ENCODE data around the gene OCEL1.

DNA sequence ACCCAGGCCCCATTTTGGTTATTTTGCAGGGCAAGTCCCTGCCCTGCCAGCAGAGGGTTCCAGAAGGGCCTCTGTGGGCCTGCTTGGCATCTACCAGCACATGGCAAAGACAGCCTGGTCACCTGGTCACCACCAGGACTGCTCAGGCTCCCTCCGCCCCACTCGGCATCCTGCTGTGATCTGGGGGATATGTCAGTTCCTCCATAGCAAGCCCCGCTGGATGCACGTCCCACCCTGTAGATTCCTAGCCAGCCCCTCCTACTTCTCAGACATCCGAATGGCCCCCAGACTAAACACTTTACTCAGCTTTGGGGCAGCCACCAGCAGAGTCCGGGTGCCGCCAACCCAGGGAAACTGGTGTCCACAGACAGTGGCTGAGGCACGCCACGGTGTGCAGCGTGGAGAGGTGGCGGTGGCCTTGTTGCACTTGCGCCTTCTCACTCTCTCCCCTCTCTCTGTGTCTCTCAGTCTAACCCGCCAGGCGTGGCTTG is 42.7 kb upstream of the OCEL1 start:
- TF ChIP-seq CBX2 (IDR thresholded peaks at IDR 0.05; ENCODE audit: borderline replicate concordance, low read depth), result no peak
- no peak for TF ChIP-seq ZFP36 (IDR thresholded peaks at IDR 0.05; ENCODE audit: borderline replicate concordance, partially characterized antibody)
- no peak for TF ChIP-seq EP300 (IDR thresholded peaks at IDR 0.05)
- no peak for TF ChIP-seq MAFK (IDR thresholded peaks at IDR 0.05; ENCODE audit: partially characterized antibody)
- no peak for TF ChIP-seq ZSCAN20 (CRISPR knock-in tag; IDR thresholded peaks at IDR 0.05)
- no peak for TF ChIP-seq REST (IDR thresholded peaks at IDR 0.05)
- TF ChIP-seq RFX5 (IDR thresholded peaks at IDR 0.05), result no peak
- no peak for TF ChIP-seq CTCF (IDR thresholded peaks at IDR 0.05)
- TF ChIP-seq CHD2 (IDR thresholded peaks at IDR 0.05; ENCODE audit: low read length, partially characterized antibody), result no peak
- no peak for TF ChIP-seq JUN (IDR thresholded peaks at IDR 0.05)
